HG03039 (cell line): ENCODE data around the gene EHMT1.

Source experiments
- ATAC-seq: cut with Tn5 transposase; IDR thresholded peaks from one replicate; pipeline ENCODE4 v1.9.1; 2021; ENCODE audit warnings: mild to moderate bottlenecking, moderate library complexity; ENCODE audit not compliant: unreplicated experiment

The EHMT1 gene

DNA sequence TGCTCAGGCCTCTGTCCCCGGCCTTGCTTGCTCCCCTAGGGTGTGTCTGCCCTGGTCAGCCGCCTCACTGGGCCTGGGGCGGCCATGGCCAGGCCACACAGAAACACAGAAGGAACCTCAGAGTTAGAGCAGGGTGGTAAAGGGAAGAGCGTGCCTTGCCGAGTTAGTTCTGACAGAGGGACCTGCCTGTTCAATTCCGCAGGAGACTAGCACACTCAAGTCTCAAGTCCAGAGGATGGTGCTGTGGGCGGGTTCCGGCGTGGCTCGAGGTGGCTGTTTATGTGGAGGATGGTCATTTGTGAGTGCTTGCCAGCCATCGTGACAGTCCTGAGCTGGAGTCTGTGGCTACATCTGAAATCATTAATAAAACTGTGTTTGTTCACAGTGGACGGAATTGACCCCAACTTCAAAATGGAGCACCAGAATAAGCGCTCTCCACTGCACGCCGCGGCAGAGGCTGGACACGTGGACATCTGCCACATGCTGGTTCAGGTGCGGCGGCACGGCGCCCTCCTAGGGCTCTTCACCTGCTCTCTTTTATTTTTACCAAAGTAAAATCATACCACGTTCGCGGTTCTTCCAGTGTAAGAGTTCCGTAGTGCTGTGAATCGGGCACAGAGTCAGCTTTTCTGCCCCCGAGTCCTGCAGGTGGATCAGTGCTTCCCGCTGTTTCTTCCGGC, 163.2 kb downstream of the EHMT1 start:
- no peak for ATAC-seq

DNA sequence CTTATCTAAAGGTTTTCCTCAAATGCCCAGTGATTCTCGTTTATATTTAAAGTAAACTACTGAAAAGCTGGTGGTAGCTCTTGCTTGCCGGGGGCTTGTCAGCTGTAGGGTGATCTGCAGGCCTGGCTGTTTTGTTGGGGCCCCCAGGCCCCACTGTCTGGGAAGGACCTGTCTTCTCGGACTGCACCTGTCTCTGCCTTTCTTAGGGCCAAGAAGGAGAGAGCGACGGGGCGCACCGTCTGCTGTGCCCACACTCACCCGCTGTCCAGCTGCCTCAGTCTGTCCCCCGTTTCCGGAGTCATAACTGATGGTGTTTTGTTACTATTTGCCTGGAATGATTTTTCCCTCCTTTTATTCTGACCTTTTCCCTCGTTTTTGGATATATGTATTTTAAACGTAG, 164.7 kb downstream of the EHMT1 start:
- no peak for ATAC-seq

DNA sequence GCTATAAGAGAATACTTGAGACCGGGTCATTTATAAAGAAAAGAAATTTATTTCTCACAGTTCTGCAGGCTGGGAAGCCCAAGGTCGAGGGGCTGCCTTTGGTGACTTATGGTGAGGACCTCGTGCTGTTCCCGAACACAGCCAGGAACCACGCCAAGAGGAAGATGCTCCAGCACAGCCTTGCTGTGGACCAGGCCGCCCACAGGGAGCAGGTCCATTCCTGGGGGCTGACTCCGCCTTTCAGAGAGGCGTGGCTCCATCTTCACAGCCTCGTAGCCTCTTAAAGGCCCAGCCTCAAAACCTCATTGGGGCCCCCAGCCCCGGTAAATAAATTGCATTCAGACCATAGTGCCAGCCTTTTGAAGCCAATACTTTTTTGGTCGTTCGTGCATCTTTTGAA, 165.2 kb downstream of the EHMT1 start:
- ATAC-seq: no peak

DNA sequence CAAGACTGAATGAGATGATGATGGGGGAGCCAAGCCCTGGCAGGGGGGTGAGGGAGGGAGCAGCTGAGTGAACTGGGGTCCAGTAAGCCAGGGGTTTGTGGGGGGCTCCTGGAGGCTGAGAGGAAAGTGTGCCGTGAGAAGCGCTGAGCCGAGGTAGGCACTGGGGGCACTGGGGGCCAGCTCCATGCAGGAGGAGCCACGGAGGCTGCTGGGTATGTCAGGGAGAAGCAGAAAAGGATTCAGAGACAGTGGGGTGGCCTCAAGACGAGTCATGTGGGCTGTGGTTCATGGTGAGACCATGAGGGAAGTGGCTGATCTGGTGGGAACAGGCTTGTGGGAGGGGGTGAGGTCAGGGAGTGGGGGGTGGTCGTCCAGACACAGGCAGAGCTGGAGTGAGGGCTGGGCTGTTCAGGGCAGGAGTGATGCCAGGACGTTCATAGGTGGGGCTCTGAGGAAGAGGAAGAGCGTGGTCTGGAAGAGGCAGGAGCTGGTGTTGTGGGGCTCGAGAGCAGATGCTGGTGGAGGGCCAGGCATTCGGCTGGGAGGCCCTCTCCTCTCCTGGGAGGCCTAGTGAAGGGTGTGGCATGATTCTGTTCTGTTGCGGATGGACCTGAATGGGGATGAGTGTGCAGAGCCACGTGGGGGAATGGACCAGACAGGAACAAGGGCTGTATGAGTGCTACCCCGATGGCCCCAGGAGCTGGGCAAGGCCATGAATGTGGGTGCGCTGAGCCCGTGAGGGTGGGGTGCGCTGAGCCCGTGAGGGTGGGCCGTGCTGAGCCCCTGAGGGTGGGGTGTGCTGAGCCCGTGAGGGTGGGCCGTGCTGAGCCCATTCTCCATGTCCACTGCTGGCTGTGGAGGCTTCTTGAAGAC, 166.1 kb downstream of the EHMT1 start:
- ATAC-seq: no peak

DNA sequence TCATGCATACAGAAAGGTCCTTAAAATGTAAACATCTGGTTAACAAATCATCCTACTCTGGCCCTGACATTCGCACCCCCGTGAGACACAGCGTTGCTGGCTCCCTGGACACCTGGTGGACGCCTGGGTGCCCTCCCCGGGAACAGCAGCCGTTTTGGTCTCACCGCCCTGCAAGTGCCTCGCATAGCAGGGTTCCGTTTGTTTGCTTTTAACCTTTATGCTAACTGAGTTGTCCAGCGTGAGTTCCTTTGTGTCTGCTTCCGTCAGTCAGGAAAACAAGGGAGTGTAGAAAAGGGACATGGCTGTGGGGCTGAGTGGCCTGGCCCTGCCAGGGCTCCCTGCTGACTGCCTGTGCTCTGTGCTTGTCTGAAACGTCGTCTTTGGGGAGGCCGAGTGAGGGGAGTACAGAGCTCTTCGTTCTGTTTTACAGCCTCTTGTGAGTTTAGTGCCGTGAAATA, 166.9 kb downstream of the EHMT1 start:
- no peak for ATAC-seq

DNA sequence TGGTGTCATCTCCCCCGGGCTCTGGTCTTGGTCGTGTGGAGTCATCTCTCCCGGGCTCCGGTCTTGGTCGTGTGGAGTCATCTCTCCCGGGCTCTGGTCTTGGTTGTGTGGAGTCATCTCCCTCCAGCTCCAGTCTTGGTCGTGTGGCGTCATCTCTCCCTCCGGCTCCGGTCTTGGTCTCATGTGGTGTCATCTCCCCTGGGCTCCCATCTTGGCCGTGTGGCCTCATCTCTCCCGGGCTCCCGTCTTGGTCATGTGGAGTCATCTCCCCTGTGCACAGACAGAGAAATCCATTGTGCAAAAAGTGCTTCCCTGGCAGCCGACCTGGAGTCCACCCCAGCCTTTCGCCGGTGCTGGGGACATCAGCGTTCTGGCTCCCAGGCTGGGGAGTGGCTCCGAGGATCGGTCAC, 167.7 kb downstream of the EHMT1 start:
- no peak for ATAC-seq

DNA sequence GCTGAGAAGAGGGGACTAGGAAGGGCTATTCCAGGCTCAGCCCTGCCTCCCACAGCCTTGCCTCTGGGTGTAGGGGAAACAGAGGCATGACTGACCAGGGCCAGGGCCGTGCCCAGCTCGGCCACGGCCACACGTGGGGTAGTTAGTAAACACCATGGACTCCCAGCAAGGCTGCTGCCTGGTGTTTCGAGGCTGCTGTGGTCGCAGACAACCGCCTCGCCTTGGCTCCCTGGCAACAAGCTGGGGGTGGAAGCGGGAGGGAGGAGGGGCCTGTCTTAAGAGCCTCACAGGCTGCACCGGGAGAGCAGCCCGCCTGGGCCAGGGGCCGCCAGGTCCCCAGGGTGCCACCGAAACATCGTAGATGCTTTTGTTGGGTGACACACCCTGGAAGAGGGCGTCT, 168.6 kb downstream of the EHMT1 start:
- ATAC-seq: no peak

DNA sequence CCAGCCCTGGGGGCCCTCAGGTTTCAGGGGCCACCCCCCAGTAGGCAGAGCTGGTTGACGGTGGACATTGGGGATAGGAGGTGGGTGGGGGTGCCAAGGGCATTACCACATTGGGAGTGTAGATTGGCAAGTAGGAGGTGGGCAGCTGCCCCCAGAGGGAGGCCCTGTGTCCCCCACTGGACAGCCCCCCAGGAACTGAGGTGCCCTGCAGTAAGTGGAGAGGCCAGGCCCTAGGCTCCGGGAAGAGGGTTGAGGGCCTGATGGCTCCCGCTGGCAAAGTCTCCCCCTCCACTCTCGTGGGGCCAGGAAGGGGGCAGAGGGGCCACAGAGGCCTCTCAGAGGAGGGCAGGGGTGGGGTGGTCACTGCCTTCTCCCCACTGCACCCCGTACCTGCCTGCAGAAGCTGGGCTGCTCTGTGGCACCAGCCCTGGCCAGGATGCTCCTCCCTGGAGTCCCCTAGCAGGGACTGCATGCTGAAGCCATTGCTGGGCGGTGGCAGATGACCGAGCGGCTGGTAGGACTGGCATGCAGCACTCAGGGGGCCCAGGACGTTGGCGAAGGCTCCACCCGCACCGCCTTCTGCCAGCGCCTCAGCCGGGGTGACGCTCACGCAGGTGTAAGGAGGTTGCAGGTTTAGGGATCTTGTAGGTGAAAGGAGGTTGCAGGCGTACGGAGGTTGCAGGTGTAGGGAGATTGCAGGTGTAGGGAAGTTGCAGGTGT, 169.1 kb downstream of the EHMT1 start:
- ATAC-seq: no peak

DNA sequence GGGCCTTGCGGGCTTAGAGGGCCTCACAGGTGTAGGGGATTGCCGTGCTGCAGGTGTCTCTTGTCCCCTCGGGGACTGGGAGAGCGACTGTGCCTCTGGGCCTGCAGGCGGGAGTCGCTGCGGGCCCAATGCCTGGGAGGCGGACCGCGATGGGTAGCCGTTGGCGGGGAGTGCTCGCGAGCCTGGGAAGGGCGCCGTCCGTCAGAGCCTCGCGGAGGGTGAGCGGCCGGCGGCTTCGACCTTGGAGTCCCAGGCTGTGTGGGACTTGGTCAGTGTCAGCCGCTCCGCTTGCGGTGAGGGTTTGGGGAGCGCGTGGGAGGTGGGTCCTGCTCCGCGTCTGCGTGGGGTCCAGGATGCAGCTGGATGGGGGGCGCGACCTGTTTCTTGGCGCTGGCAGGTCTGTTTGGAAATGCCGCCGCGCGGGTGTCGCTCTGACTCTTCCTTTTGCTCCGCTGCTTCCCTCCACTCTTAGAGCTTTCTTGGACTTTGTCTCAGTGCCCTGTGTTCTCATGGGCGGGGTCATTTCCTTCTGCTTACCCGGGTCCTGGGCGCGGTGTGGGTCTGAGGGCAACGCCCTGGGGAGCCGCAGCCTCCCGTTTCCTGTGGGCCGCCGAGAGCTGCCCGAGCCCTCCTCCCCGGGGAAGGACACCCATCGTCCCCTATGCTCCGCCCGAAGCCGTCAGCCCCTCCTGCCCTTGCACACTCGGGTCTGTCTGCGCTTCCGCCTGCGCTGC, 169.9 kb downstream of the EHMT1 start:
- no peak for ATAC-seq

DNA sequence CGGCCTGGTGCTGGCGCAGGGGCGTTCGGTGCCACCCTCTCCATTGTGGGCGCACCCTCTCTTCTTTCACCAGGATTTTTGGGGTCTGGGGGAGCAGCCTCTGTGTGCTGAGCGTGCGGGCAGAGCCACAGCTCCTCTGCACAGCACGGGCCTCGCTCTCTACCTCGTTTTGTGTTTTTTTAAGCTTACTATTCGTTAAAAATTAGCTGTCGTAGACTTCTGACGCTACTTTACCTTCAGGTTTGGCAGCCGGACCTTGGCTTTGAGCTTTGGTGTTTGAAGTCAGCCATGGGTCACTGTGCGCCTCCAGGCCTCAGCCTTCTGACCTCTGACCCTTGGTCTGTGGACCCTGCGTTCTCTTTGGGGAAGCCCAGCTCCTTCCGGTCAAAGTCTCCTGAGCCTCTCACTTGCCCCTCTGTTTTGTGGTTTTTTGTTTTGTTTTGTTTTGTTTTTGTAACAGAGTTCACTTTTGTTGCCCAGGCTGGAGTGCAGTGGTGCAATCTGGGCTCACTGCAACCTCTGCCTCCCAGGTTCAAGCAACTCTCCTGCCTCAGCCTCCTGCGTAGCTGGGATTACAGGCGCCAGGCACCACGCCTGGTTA, 170.6 kb downstream of the EHMT1 start:
- ATAC-seq: no peak

DNA sequence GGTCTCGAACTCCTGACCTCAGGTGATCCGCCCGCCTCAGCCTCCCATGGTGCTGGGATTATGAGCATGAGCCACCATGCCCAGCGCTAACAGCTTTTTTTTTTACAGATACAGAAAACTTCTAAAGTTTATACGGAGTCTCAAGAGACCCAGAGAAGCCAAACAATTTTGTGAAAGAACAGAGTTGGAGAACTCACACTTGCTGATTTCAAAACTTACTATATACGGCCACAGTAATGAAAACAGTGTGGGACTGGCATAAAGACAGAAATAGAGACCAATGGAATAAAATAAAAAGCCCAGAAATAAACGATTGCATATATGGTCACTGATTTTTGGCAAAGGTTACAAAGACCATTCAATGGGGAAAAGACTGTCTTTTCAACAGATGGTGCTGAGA, 173.1 kb downstream of the EHMT1 start:
- ATAC-seq: no peak

DNA sequence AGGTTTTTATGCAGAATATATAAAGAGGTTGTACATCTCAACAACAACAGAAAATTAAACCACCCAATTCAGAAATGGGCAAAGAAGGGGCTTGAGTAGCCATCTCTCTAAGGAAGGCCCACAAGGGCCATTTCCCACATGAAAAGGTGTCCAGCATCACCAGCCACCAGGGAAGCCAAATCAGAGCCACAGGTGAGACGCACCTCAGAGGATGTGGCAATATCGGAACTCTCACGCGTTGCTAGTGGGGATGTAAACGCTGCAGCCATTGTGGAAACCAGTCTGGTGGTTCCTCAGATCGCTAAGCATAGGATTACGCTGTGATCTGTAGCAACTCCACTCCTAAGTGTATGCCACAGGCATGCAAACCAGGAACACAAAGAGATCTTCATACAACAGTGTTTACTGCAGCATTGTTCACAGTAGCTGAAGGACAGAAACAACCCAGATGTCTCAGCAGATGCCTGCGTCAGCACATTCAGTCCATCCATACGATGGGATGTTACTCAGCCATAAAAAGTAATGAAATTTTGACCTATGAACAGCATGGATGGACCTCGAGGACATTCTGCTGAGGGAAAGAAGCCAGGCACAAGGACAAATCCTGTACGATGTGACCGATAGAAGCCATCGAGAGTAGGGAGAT, 174.5 kb downstream of the EHMT1 start:
- no peak for ATAC-seq

DNA sequence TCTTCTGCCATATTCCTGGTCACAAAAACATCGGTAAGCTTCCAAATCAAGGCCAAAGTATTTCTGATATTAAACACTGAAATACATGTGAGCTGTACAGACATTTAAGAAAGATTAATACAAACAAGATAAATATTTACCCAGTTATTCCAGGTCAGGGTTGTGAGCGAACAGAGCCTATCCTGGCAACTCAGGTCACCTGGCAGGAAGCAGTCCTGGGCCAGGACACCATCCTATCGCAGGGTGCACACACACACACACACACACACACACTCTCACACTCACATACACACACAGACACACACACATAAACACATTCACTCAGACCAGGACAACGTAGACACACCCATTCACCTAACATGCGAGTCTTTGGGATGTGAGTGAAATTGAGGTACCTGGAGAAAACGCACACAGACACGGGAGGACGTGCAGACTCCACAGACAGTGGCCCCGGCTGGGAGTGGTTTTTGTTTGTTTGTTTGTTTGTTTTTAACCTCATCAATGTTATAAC, 176.4 kb downstream of the EHMT1 start:
- ATAC-seq: no peak

DNA sequence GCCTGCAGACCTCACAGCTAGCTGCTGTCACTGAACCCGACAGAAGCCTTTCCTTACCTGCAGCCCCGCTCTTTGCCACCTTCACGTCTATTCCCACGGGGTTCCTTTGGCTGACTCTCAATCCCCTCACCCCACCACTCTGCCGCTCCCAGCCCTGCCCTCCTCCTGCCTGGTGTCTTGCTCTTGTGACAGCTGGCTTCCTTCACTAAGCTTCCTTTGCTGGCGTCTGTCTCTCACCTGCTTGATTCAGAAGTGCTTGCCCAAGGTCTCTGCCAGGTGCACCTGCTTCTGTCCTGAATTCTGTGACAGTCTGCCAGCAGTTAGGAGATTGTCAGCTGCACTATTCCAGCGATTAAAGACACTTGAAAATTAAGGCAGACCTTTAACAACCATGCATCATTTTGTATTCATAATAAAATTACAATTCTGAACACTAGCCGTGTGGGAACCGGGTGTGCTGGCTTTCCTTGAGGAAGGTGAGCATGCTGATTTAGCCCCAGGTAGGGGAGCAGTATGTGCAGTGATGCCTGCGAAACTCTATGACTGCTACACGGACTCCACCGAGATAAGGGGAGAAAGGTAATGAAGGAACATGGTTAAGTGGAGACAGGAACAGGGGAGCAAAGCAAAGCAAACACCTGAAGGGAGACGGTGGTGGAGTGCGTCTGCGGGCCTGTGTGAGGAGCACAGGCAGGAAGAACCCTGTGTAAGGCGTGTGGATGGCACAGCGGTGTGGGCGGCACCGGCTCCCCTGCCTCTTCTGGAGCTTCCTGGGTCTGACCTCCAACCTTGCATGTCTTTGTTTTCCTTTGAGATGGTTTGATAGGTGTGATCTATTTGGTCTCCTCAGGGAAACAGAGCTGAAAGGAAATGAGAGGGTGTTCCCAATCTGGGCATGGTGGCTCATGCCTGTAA, 178.7 kb downstream of the EHMT1 start:
- no peak for ATAC-seq

DNA sequence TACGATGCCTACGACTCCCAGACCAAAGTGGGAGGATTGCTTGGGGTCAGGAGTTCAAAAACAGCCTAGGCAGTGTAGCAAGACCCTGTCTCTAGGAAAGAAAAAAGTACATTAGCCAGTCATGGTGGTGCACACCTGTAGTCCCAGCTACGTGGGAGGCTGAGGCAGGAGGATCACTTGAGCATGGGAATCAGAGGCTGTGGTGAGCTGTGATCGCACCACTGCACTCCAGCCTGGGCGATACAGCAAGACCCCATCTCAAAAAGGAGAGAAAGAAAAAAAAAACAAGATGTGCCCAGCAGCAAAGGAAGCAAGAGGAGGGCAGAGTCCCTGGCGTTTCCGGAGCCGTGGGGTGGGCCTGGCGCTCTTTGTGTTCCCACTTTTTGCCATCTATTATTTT, 179.3 kb downstream of the EHMT1 start:
- no peak for ATAC-seq

DNA sequence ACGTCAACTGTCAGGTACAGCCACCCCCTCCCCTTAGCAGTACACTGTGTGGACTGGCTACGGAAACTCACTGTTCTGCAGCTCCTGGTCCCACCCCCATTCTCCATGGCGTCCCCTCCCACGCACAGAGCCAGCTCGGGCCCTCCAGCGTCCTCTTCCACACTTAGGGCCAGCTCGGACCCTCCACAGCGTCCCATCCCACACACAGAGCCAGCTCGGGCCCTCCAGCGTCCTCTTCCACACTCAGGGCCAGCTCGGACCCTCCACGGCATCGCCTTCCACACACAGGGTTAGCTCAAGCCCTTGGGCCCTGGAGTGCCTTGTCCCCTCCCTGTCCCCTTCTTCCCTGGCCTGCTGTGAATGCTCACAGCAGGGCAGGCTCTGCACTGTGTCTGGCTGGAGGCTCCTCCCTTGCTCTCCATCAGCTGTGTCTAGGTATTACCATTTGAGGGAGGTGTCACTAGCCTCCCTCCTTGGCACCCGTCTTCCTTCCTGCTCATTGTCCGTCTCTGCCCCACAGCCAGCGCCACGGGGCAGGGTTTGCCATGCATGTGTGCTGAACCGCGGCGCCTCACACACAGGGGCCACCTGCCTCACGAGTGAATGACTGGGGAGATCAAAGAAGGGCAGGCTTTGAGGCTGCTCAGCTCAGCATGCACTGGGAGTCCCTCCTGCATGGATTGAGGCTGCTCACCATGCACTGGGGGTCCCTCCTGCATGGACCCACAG, 180.3 kb downstream of the EHMT1 start:
- no peak for ATAC-seq

DNA sequence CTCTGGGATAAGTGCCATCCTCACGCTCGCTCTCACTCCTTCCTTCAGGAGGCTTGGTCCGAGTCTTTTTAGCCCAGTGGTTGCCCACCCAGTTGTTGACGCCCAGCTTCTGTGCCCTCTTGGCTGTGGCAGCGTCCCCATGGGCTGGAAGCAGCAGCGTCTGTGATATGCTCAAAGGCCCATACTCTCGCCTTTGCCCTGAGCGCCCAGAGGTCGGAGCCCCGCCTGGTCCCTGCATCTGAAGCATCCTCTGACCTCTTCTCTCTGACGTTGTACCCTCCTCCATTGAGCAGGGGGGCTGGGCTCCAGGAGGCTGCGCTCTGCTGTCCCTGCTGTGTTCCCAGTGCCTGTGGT, 180.8 kb downstream of the EHMT1 start:
- ATAC-seq: no peak
